Liver (tissue), 1 donor: ENCODE results near the gene DEFB119.

Source experiments
- MAX ChIP-seq: IDR thresholded peaks from 2 replicates; pipeline ENCODE4 v1.6.1; 2016; ENCODE audit warnings: antibody characterized with exemption
- REST ChIP-seq: IDR thresholded peaks from 2 replicates; pipeline ENCODE4 v1.6.1; 2016; ENCODE audit warnings: antibody characterized with exemption, mild to moderate bottlenecking

- no peak for TF ChIP-seq REST
- no peak for TF ChIP-seq MAX
Measured at GRCh38 chr20:31403886-31404285, 13.5 kb upstream of the DEFB119 start.
